GM23338 (cell line): ENCODE measurements around the gene TMEM132D.

ENCODE experiments used
- CREB1 ChIP-seq: fragments of 250-450 bp; sonication (Bioruptor Pico); IDR thresholded peaks from 2 replicates; pipeline ENCODE4 v1.5.0; 2020; ENCODE audit warnings: low read depth, mild to moderate bottlenecking, moderate library complexity
- EZH2 ChIP-seq: fragments of 200-600 bp; sonication (generic); IDR thresholded peaks from one replicate; pipeline ENCODE4 v1.8.0; 2017; ENCODE audit warnings: antibody characterized with exemption, mild to moderate bottlenecking, low read depth; ENCODE audit not compliant: unreplicated experiment
- EZH2phosphoT487 ChIP-seq: fragments of 200-600 bp; sonication (generic); IDR thresholded peaks from one replicate; pipeline ENCODE4 v1.8.1; 2018; ENCODE audit warnings: antibody characterized with exemption; ENCODE audit not compliant: unreplicated experiment
- JUNB ChIP-seq: IDR thresholded peaks from one replicate; pipeline ENCODE4 v1.6.1; 2016; ENCODE audit warnings: antibody characterized with exemption; ENCODE audit not compliant: unreplicated experiment
- POLR2AphosphoS5 ChIP-seq: IDR thresholded peaks from 2 replicates; pipeline ENCODE4 v1.6.1; 2016; ENCODE audit warnings: antibody characterized with exemption, low read depth
- STAT1 ChIP-seq: IDR thresholded peaks from one replicate; pipeline ENCODE4 v1.6.1; 2016; ENCODE audit warnings: antibody characterized with exemption; ENCODE audit not compliant: unreplicated experiment
- TF ChIP-seq, protein P1 (sequence below), 2 experiments: fragments of 200-600 bp in 1 of 2; sonication (generic) in 1 of 2; conservative IDR thresholded peaks; 2 replicates each; pipeline versions ENCODE4 v1.5.1 to v1.6.1; 2016 to 2017; ENCODE audit warnings: antibody characterized with exemption in 2 of 2, low read depth in 2 of 2, mild to moderate bottlenecking in 2 of 2, moderate library complexity in 1 of 2
- TF ChIP-seq, protein P2 (sequence below): IDR thresholded peaks from one replicate; pipeline ENCODE4 v1.6.1; 2018; ENCODE audit warnings: antibody characterized with exemption; ENCODE audit not compliant: unreplicated experiment
- TF ChIP-seq, protein P3 (sequence below): fragments of 250-450 bp; sonication (Bioruptor Pico); IDR thresholded peaks from 2 replicates; pipeline ENCODE4 v1.5.0; 2020; ENCODE audit warnings: mild to moderate bottlenecking, moderate library complexity

DNA sequence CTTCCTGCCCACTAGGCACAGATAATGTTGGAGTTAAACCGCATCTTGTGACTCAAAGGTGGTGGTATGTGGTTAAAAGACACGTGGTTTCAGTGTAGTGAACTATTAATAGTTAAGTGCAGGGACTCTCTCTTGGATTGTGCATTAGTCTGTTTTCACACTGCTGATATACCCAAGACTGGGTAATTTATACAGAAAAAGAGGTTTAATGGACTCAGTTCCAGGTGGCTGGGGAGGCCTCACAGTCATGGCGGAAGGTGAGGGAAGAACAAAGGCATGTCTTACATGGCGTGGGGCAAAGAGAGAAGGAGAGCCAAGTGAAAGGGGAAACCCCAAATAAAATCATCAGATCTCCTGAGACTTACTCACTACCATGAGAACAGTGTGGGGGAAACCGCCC, 688.3 kb downstream of the TMEM132D start:
- TF ChIP-seq, protein P1, sequence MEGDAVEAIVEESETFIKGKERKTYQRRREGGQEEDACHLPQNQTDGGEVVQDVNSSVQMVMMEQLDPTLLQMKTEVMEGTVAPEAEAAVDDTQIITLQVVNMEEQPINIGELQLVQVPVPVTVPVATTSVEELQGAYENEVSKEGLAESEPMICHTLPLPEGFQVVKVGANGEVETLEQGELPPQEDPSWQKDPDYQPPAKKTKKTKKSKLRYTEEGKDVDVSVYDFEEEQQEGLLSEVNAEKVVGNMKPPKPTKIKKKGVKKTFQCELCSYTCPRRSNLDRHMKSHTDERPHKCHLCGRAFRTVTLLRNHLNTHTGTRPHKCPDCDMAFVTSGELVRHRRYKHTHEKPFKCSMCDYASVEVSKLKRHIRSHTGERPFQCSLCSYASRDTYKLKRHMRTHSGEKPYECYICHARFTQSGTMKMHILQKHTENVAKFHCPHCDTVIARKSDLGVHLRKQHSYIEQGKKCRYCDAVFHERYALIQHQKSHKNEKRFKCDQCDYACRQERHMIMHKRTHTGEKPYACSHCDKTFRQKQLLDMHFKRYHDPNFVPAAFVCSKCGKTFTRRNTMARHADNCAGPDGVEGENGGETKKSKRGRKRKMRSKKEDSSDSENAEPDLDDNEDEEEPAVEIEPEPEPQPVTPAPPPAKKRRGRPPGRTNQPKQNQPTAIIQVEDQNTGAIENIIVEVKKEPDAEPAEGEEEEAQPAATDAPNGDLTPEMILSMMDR (conservative IDR thresholded peaks at IDR 0.05; ENCODE audit: low read depth in 2 of 2) = no peak
- TF ChIP-seq EZH2 = no peak
- TF ChIP-seq EZH2phosphoT487 = no peak
- TF ChIP-seq, protein P2, sequence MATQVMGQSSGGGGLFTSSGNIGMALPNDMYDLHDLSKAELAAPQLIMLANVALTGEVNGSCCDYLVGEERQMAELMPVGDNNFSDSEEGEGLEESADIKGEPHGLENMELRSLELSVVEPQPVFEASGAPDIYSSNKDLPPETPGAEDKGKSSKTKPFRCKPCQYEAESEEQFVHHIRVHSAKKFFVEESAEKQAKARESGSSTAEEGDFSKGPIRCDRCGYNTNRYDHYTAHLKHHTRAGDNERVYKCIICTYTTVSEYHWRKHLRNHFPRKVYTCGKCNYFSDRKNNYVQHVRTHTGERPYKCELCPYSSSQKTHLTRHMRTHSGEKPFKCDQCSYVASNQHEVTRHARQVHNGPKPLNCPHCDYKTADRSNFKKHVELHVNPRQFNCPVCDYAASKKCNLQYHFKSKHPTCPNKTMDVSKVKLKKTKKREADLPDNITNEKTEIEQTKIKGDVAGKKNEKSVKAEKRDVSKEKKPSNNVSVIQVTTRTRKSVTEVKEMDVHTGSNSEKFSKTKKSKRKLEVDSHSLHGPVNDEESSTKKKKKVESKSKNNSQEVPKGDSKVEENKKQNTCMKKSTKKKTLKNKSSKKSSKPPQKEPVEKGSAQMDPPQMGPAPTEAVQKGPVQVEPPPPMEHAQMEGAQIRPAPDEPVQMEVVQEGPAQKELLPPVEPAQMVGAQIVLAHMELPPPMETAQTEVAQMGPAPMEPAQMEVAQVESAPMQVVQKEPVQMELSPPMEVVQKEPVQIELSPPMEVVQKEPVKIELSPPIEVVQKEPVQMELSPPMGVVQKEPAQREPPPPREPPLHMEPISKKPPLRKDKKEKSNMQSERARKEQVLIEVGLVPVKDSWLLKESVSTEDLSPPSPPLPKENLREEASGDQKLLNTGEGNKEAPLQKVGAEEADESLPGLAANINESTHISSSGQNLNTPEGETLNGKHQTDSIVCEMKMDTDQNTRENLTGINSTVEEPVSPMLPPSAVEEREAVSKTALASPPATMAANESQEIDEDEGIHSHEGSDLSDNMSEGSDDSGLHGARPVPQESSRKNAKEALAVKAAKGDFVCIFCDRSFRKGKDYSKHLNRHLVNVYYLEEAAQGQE = no peak
- TF ChIP-seq, protein P3, sequence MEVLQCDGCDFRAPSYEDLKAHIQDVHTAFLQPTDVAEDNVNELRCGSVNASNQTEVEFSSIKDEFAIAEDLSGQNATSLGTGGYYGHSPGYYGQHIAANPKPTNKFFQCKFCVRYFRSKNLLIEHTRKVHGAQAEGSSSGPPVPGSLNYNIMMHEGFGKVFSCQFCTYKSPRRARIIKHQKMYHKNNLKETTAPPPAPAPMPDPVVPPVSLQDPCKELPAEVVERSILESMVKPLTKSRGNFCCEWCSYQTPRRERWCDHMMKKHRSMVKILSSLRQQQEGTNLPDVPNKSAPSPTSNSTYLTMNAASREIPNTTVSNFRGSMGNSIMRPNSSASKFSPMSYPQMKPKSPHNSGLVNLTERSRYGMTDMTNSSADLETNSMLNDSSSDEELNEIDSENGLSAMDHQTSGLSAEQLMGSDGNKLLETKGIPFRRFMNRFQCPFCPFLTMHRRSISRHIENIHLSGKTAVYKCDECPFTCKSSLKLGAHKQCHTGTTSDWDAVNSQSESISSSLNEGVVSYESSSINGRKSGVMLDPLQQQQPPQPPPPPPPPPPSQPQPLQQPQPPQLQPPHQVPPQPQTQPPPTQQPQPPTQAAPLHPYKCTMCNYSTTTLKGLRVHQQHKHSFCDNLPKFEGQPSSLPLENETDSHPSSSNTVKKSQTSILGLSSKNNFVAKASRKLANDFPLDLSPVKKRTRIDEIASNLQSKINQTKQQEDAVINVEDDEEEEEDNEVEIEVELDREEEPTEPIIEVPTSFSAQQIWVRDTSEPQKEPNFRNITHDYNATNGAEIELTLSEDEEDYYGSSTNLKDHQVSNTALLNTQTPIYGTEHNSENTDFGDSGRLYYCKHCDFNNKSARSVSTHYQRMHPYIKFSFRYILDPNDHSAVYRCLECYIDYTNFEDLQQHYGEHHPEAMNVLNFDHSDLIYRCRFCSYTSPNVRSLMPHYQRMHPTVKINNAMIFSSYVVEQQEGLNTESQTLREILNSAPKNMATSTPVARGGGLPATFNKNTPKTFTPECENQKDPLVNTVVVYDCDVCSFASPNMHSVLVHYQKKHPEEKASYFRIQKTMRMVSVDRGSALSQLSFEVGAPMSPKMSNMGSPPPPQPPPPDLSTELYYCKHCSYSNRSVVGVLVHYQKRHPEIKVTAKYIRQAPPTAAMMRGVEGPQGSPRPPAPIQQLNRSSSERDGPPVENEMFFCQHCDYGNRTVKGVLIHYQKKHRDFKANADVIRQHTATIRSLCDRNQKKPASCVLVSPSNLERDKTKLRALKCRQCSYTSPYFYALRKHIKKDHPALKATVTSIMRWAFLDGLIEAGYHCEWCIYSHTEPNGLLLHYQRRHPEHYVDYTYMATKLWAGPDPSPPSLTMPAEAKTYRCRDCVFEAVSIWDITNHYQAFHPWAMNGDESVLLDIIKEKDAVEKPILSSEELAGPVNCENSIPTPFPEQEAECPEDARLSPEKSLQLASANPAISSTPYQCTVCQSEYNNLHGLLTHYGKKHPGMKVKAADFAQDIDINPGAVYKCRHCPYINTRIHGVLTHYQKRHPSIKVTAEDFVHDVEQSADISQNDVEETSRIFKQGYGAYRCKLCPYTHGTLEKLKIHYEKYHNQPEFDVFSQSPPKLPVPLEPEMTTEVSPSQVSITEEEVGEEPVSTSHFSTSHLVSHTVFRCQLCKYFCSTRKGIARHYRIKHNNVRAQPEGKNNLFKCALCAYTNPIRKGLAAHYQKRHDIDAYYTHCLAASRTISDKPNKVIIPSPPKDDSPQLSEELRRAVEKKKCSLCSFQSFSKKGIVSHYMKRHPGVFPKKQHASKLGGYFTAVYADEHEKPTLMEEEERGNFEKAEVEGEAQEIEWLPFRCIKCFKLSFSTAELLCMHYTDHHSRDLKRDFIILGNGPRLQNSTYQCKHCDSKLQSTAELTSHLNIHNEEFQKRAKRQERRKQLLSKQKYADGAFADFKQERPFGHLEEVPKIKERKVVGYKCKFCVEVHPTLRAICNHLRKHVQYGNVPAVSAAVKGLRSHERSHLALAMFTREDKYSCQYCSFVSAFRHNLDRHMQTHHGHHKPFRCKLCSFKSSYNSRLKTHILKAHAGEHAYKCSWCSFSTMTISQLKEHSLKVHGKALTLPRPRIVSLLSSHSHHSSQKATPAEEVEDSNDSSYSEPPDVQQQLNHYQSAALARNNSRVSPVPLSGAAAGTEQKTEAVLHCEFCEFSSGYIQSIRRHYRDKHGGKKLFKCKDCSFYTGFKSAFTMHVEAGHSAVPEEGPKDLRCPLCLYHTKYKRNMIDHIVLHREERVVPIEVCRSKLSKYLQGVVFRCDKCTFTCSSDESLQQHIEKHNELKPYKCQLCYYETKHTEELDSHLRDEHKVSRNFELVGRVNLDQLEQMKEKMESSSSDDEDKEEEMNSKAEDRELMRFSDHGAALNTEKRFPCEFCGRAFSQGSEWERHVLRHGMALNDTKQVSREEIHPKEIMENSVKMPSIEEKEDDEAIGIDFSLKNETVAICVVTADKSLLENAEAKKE (CRISPR knock-in tag) = no peak
- no peak for TF ChIP-seq JUNB
- no peak for TF ChIP-seq CREB1 (CRISPR knock-in tag)
- no peak for TF ChIP-seq STAT1
- no peak for TF ChIP-seq POLR2AphosphoS5
